ENCODE results near the gene EVC. TPM values are rescaled to one million over a fixed set of nuclear protein-coding genes. Genes with fewer than 3 reads are reported as not detected.

EVC gene
- total RNA-seq, 2 experiments from 2014 or later, result 0.36 to 0.68 TPM

DNA sequence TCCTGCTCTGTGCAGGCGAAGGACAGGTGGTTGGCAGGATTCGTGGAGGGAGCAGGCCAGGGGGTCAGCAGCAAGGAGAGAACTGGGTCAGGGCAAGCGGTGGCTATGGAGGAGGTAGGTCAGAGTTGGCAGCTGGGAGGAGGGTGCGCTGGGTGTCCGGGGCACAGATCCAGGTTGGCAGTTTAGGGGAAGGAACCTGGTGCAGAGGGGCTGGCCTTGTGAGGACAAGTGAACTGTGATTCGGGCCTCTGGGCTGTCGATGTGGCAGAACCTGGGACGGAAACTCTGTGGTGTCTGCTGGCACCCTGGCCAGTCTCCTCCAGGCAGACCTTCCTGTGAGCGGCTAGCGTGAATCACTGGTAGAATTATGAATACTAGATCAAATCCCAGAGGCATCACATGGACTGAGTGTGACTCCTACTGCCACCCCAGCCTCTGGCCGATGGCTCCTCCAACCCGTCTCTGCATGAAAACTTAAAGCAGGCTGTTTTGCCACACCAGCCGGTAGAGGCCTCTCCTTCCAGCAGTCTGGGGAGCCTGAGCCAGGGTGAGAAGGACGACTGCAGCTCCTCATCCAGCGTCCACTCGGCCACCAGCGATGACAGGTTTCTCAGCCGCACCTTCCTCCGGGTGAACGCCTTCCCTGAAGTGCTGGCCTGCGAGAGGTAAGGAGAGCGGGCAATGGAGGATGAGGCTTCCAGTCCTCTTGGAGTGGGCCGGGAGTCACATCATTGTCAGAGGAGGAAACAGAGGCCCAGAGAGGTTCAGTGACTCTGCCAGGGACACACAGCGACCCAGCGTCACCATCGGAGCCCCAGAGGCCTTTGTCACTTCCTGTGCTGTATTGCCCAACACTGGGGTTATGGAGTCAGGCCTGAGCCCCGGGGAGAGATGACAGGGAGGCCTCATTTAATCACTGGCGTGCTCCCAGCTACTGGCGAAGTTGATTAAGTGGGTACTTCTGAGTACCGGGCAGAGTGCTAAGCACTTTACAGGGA, 20.3 kb downstream of the EVC start:
- DNase-seq (no peak), ATAC-seq (ENCODE audit: low read depth) (no peak)
- POLR2A ChIA-PET, result no interaction called here
- no peaks in the 10 kb centered on the region for H3K4me1 Mint-ChIP-seq
- H3K27ac Mint-ChIP-seq, result no peak overlapping the region
- H3K27me3 Mint-ChIP-seq, result no peaks in the 10 kb centered on the region
- H3K4me3 Mint-ChIP-seq, result no peak overlapping the region
- peaks cover 7% of the 10 kb centered on the region for H3K9me3 Mint-ChIP-seq
- H3K36me3 Mint-ChIP-seq, result no peaks in the 10 kb centered on the region

DNA sequence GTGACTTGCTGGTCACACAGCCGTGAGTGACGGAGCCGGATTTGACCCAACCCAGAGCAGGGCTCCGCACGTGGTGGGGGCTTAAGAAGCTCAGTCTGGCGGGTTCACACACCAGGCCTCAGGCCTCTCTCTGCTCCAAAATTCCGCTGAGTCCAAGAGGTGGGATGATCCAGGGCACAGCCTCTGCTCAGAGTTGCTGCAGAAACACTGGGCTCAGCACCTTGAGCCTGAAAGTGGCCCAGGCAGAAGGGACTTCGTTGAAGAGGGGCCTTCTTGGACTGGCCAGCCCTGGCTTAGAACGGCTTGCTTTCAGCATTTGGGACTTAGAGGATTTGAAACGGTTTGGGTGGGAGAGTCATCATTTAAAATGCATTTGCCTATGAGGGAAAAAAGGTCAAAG, 21.2 kb downstream of the EVC start:
- POLR2A ChIA-PET, result no interaction called here
- H3K4me3 Mint-ChIP-seq, result no peak overlapping the region
- DNase-seq (no peak), ATAC-seq (ENCODE audit: low read depth) (no peak)
- no peaks in the 10 kb centered on the region for H3K36me3 Mint-ChIP-seq
- H3K9me3 Mint-ChIP-seq, result peaks cover 7% of the 10 kb centered on the region
- no peaks in the 10 kb centered on the region for H3K27me3 Mint-ChIP-seq
- H3K27ac Mint-ChIP-seq, result no peak overlapping the region
- no peaks in the 10 kb centered on the region for H3K4me1 Mint-ChIP-seq

DNA sequence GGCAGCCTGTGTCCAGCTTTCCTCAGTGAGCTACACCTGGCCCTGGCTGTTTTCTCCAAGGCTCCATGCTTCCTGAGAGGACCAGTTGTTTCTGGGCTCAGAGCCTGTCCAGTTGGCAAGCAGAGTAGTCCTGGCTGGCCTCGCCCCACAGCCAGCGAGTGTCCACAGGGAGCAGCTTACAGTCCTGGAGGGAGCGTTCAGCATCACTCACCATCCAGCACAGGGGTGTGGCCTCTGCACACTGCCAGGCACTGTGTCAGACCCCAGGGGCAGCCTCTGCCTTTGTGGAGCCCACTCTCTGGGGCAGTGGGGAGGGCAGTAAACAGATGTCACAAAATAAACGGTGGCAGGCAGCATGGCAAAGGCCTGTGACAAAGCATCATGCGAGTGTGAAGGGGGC, 23.9 kb downstream of the EVC start:
- H3K27ac Mint-ChIP-seq, result no peak overlapping the region
- no peaks in the 10 kb centered on the region for H3K4me1 Mint-ChIP-seq
- no peak for ATAC-seq (ENCODE audit: low read depth)
- no peaks in the 10 kb centered on the region for H3K27me3 Mint-ChIP-seq
- no peak overlapping the region for H3K4me3 Mint-ChIP-seq
- POLR2A ChIA-PET, result no interaction called here
- no peaks in the 10 kb centered on the region for H3K36me3 Mint-ChIP-seq
- DNase-seq, result no peak
- no peaks in the 10 kb centered on the region for H3K9me3 Mint-ChIP-seq

DNA sequence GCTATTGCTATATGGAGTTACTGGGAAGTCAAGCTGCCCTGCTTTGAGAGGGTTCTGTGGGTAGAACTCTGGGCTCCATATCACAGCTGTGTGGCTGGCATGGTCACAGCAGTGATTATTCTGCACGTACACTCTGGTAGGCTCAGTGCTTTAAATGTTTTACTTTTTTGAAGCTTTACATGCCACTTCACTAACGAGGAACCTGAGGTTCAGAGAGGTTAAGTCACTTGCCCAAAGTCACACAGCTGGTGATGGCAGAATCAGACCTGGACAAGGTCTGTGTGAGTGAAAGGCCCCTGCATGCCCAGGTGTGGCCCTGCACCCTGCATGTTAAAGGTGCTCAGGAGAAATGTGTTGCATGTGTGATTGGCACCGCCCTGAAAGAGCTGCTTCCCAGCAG, 24.5 kb downstream of the EVC start:
- ATAC-seq (ENCODE audit: low read depth) (no peak), DNase-seq (no peak)
- Mint-ChIP-seq H3K36me3 (no peaks in the 10 kb centered on the region), H3K27me3 (no peaks in the 10 kb centered on the region), H3K27ac (no peak overlapping the region), H3K4me1 (no peaks in the 10 kb centered on the region), H3K9me3 (no peaks in the 10 kb centered on the region), H3K4me3 (no peak overlapping the region)
- POLR2A ChIA-PET, result no interaction called here

DNA sequence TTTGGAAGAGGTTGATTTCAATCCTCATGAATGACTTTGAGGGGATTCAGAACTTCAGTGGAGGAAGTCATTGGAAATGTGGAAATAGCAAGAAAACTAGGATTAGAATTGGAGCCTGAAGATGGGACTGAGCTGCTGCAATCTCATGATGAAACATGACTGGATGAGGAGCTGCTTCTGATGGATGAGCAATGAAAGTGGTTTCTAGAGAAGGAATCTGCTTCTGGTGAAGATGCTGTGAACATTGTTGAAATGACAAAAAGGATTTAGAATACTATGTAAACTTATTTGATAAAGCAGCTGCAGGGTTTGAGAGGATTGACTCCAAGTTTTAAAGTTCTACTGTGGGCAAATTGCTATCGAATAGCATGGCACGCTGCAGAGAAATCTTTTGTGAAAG, 27.1 kb downstream of the EVC start:
- no peak for ATAC-seq (ENCODE audit: low read depth)
- Mint-ChIP-seq H3K27me3 (no peaks in the 10 kb centered on the region), H3K4me3 (no peak overlapping the region), H3K9me3 (no peaks in the 10 kb centered on the region), H3K4me1 (no peaks in the 10 kb centered on the region), H3K36me3 (no peaks in the 10 kb centered on the region), H3K27ac (no peak overlapping the region)
- no peak for DNase-seq
- POLR2A ChIA-PET, result no interaction called here

DNA sequence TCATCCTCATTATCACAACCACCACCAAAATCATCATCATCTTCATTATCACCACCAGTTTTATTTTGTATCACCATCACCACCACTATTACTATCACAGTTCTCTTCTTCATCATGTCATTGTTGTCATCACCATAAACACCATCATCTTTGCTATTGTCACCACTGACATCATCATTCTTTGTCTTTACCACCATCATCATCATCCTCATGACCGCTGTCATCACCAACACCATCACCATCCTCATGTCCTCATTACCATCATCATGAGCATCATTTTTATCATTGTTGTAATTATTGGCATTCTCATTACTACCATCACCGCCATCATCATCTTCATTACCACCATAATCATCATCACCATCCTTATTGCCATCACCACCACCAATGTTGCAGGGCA, 31.4 kb downstream of the EVC start:
- H3K27me3 Mint-ChIP-seq, result no peaks in the 10 kb centered on the region
- DNase-seq, result no peak
- H3K36me3 Mint-ChIP-seq, result no peaks in the 10 kb centered on the region
- no peak overlapping the region for H3K4me3 Mint-ChIP-seq
- ATAC-seq (ENCODE audit: low read depth), result no peak
- POLR2A ChIA-PET, result no interaction called here
- H3K4me1 Mint-ChIP-seq, result no peaks in the 10 kb centered on the region
- no peak overlapping the region for H3K27ac Mint-ChIP-seq
- peaks cover 1% of the 10 kb centered on the region for H3K9me3 Mint-ChIP-seq

DNA sequence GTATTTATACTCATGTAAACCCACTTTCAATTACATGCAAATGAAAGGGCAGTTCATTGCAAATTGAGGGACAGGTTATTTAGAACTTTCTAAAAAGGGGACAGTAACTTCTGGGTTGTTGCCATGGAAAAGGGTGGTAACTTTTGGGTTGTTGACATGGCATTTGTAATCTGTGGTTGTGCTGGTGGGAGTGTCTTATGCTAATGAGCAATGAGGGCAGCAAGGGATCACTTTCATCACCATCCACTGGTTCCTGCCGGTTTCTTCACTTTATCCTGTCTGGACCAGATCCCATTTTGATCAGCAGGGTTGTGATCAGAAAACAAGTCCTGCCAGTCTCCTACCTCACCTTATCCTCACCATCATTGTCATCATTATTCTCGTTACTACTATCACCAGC, 32.0 kb downstream of the EVC start:
- ATAC-seq (ENCODE audit: low read depth) (no peak), DNase-seq (no peak)
- H3K27ac Mint-ChIP-seq, result no peak overlapping the region
- H3K9me3 Mint-ChIP-seq, result peaks cover 1% of the 10 kb centered on the region
- no peak overlapping the region for H3K4me3 Mint-ChIP-seq
- H3K4me1 Mint-ChIP-seq, result no peaks in the 10 kb centered on the region
- no peaks in the 10 kb centered on the region for H3K36me3 Mint-ChIP-seq
- POLR2A ChIA-PET, result no interaction called here
- H3K27me3 Mint-ChIP-seq, result no peaks in the 10 kb centered on the region

DNA sequence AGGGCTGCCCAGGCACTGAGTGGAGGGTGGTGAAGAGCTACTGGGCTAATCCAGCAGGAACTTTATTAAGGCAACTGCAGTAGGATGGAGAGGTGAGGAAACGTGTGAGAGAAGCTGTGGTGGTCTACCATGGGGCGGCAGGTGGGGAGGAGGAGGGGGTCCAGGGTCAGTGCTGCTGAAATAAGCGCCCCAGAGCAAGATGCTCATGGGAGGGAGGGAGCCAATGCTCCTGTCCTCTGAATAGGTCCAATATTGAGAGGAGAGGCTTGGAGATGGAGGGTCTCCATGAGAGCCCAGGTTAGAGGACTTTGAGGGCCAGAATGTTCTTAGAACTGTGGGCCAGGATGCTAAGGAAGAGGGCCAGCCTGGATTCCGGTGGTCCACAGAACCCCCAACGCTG, 35.2 kb downstream of the EVC start:
- no peak overlapping the region for H3K27ac Mint-ChIP-seq
- H3K36me3 Mint-ChIP-seq, result no peaks in the 10 kb centered on the region
- no peaks in the 10 kb centered on the region for H3K4me1 Mint-ChIP-seq
- H3K4me3 Mint-ChIP-seq, result no peak overlapping the region
- DNase-seq (no peak), ATAC-seq (ENCODE audit: low read depth) (no peak)
- peaks cover 1% of the 10 kb centered on the region for H3K9me3 Mint-ChIP-seq
- no peaks in the 10 kb centered on the region for H3K27me3 Mint-ChIP-seq
- POLR2A ChIA-PET, result no interaction called here

DNA sequence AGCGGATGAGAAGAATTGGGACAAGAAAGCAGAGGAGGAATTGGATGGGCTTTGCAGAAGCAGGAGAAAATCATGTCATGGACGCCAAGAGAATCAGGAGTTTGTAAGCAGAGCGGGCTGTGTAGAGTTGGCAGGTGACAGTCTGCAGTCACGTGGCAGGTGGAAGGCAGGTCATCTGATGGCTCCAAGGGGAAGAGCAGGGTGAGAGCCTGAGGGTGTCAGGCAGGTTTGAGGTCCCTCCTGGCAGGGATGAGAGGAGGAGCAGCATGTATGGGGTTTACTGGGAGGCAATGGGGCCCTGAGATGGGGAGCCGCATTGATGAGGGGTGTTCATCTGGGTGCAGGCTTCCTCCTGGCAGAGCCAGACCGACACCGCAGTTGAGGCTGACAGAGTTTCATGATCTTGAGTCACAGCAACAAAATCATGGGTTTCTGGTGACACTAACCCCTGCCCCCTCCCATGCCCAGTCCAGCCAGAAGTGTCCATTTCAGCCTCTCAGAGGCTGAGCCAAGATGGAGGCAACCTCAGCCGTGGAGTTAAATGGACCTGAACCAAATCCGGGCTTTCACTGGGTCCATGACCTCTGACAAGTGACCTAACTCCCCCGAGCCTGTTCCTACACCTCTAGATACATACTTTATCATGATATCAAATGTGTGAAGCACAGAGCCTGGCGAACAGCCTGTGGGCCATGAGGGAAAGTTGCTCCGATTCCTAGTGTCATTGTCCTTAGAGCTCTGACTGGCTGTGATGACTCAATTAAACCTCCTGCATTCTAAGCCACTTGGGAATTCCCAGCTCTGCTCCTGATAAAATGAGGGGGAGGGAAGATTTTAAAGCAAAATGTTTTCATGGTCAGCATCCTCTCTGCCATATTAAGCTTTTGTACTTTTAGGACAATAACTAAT, 36.1 kb downstream of the EVC start:
- Mint-ChIP-seq H3K36me3 (no peaks in the 10 kb centered on the region), H3K27ac (no peak overlapping the region), H3K9me3 (peaks cover 1% of the 10 kb centered on the region), H3K4me1 (no peaks in the 10 kb centered on the region), H3K27me3 (no peaks in the 10 kb centered on the region), H3K4me3 (no peak overlapping the region)
- ATAC-seq (ENCODE audit: low read depth), result no peak
- DNase-seq, result no peak
- POLR2A ChIA-PET, result no interaction called here

DNA sequence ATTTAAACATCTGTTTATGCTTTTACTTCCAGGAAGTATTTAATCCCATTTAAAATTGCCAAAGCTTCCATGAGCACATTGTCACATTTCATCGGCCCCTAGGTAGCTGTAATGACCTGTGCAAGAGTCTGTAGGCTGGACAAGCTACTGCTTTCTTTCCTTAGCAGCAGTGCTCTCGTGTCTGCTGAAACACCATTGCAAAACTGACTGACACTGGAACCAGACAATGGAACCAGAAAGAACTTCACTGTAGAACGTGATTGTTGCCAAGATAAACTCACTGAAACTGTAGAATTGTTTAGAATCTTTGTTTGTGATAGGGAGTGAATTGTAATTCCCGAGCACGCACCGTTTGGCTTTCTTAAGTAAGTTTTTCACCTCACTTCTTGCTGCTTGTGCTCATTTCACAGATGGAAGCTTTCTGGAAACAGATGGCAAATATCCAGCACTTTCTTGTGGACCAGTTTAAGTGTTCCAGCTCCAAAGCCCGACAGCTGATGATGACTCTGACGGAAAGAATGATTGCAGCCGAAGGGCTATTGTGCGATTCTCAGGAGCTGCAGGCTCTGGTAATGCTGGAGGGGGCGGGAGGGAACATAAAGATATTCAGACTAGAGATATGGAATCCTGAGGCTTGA, 36.9 kb downstream of the EVC start:
- POLR2A ChIA-PET, result no interaction called here
- no peak for ATAC-seq (ENCODE audit: low read depth)

DNA sequence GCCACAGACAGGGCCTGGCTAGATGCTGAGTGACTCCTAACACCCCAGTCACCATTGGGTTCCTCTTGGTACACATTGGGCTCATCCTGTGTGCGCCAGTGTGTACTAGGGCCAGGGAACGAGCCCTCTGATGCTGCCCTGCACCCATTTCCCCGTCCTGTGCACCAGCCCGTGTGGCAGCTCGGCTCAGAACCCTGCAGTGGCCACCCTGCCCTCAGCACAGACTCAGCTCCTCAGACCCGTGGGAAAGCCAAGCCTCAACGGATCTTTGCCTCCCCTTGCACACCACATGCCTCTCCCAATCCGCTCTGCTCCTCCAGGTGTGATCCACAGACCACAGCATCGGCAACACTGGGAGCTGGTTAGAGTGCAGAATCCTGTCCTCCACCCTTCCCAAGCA, 38.6 kb downstream of the EVC start:
- ATAC-seq (ENCODE audit: low read depth), result no peak
- Mint-ChIP-seq H3K4me3 (no peak overlapping the region), H3K9me3 (peaks cover 1% of the 10 kb centered on the region), H3K27ac (no peak overlapping the region), H3K36me3 (no peaks in the 10 kb centered on the region), H3K27me3 (no peaks in the 10 kb centered on the region), H3K4me1 (no peaks in the 10 kb centered on the region)
- POLR2A ChIA-PET, result no interaction called here
- no peak for DNase-seq

More for the DNA sequence above, 36.9 kb downstream of the EVC start:
- no peak overlapping the region for H3K27ac Mint-ChIP-seq
- no peak for DNase-seq
- no peaks in the 10 kb centered on the region for H3K27me3 Mint-ChIP-seq
- H3K36me3 Mint-ChIP-seq, result no peaks in the 10 kb centered on the region
- no peaks in the 10 kb centered on the region for H3K4me1 Mint-ChIP-seq
- H3K9me3 Mint-ChIP-seq, result peaks cover 1% of the 10 kb centered on the region
- H3K4me3 Mint-ChIP-seq, result no peak overlapping the region

DNA sequence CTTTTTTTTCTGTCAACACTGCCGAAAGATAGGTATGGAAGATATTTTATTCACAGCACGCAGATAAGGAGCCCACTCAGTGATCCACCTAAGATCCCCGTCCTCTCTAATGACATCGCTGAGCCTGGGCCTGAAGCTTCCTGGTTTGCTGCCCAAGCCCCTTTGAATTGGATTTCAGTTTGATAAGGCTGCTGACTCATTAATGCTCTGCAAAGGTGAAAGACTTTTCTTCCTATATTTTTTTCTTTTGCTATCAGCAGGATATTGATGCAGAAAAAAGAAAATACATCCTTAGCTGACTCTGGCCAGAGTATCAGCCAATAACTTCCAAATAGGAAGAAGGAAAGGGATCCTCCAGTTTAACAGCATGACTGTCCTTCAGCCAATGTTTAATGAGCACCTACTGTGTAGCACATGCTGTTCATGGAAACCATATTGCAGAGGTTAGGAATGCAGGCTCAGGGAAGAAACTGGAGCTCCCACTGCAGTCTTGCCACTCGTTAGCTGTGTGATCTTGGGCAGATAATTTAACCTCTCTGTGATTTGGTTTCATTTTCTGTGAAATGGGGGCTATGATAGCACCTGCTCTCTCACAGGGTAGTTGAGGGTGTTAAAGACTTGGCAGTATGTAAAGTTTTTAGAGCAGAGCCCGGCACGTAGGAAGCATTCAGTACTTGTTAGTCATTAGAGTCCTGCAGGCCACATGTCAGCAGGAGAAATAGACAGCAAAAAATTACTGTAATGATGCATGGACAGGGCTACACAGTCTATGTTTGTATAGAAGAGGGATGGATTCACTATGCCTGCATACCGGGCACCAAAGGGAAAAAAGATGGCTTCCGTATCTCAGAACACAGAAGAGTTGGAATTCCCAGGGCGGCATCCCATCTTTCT, 39.3 kb downstream of the EVC start:
- Mint-ChIP-seq H3K36me3 (no peaks in the 10 kb centered on the region), H3K4me1 (no peaks in the 10 kb centered on the region), H3K27ac (no peak overlapping the region), H3K9me3 (peaks cover 1% of the 10 kb centered on the region), H3K27me3 (no peaks in the 10 kb centered on the region), H3K4me3 (no peak overlapping the region)
- ATAC-seq (ENCODE audit: low read depth), result no peak
- no peak for DNase-seq
- POLR2A ChIA-PET, result no interaction called here

Measured in activated naive CD8-positive, alpha-beta T cell treated with anti-CD3 and anti-CD28 coated beads, Interleukin-2, amount 10 ng/mL, durations not matched to agents 7 days and 5 days (primary cell).